ENCODE results near the gene NFU1. TPM values are rescaled to one million over a fixed set of nuclear protein-coding genes. Genes with fewer than 3 reads are reported as not detected.

The NFU1 gene
- total and polyA plus RNA-seq, 9 of the 15 experiments (the other 6 are each of a cell fraction or from before 2014, with no cell fraction given) = 33.3 to 61.8 (median 53.7) TPM

GRCh38 chr2:69437751-69438154 lies 518 bp upstream of the NFU1 start (continued):
- no peak for TF ChIP-seq ZFP30 (CRISPR knock-in tag; IDR thresholded peaks at IDR 0.05; ENCODE audit: borderline replicate concordance)
- TF ChIP-seq, protein P1, sequence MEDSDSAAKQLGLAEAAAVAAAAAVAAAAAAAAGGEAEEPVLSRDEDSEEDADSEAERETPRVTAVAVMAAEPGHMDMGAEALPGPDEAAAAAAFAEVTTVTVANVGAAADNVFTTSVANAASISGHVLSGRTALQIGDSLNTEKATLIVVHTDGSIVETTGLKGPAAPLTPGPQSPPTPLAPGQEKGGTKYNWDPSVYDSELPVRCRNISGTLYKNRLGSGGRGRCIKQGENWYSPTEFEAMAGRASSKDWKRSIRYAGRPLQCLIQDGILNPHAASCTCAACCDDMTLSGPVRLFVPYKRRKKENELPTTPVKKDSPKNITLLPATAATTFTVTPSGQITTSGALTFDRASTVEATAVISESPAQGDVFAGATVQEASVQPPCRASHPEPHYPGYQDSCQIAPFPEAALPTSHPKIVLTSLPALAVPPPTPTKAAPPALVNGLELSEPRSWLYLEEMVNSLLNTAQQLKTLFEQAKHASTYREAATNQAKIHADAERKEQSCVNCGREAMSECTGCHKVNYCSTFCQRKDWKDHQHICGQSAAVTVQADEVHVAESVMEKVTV (CRISPR knock-in tag; IDR thresholded peaks at IDR 0.05) = peak; percentile 13; the same call in 1 of the 2 replicates
- 0 out of 2 replicates have a peak, but pooled peaks have one; percentile 15 for TF ChIP-seq L3MBTL2 (IDR thresholded peaks at IDR 0.05)
- TF ChIP-seq ATF1 (CRISPR knock-in tag; IDR thresholded peaks at IDR 0.05) = no peak
- peak; percentile 63; the same call in 1 of the 2 replicates for TF ChIP-seq ATF1 (tag; IDR thresholded peaks at IDR 0.05)
- no peak for TF ChIP-seq CEBPZ (IDR thresholded peaks at IDR 0.05; ENCODE audit: borderline replicate concordance, low read depth, low read length)
- no peak for TF ChIP-seq ZBTB34 (CRISPR knock-in tag; IDR thresholded peaks at IDR 0.05)
- TF ChIP-seq SMAD4 (CRISPR knock-in tag; conservative IDR thresholded peaks at IDR 0.05) = no peak
- no peak for TF ChIP-seq GABPB1 (CRISPR knock-in tag; IDR thresholded peaks at IDR 0.05)
- no peak for TF ChIP-seq ETS1 (conservative IDR thresholded peaks at IDR 0.05; ENCODE audit: control insufficient read depth, low read depth, low read length)
- no peak for TF ChIP-seq ILK (tag; IDR thresholded peaks at IDR 0.05; ENCODE audit: borderline replicate concordance, low read depth)
- TF ChIP-seq, protein P2, sequence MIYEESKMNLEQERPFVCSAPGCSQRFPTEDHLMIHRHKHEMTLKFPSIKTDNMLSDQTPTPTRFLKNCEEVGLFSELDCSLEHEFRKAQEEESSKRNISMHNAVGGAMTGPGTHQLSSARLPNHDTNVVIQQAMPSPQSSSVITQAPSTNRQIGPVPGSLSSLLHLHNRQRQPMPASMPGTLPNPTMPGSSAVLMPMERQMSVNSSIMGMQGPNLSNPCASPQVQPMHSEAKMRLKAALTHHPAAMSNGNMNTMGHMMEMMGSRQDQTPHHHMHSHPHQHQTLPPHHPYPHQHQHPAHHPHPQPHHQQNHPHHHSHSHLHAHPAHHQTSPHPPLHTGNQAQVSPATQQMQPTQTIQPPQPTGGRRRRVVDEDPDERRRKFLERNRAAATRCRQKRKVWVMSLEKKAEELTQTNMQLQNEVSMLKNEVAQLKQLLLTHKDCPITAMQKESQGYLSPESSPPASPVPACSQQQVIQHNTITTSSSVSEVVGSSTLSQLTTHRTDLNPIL (CRISPR knock-in tag; IDR thresholded peaks at IDR 0.05) = no peak

All from K562 (cell line).